HG03066 (cell line): ENCODE measurements around the gene MCM9.
"Not testable (repeated sequence)": the region's sequence is repeated elsewhere in the genome, so short reads cannot be mapped to it uniquely, and the experiment has no call there.

Experiments
- ATAC-seq: cut with Tn5 transposase; IDR thresholded peaks from one replicate; pipeline ENCODE4 v1.9.1; 2021; ENCODE audit warnings: low read depth; ENCODE audit not compliant: unreplicated experiment

Gene MCM9

DNA sequence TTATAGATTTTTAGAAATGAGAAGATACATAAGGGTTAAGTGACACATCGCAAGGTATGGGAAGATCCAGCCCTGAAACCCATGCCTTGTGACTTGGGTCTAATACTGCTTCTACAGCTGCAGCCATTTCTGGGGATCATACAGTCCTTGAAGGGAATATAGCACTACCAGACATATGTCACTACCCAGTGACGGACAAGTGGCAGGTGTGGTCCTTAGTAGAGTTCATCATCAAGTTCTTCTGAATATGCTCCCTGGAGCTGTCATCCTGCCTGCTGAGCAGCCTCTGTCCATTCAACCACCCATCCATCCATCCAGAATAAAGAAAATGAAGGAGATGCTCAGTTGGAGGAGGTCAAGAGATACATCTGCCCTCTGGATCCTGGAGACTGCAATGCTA, 159.6 kb downstream of the MCM9 start:
- ATAC-seq, result no peak

DNA sequence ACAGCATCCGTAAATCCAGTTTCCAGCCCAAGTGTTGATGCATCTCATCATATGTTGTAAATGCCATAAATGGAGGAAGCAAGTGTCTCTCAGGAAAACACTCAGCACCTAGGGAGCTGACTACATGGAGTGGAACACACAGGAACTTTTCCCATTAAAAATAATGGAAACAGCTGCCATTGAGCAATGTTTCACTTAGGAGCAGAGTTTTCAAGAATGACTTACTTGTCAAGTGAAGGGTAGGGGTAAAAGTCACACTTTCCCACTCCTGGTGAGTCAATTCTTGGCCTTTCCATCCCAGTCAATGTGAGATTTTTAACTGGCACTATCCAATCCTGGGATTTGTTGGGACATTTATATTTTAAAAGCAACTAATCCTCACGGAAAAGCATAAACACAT, 160.4 kb downstream of the MCM9 start:
- no peak for ATAC-seq

GRCh38 chr6:118772886-118773285, 162.1 kb downstream of the MCM9 start:
- no peak for ATAC-seq

DNA sequence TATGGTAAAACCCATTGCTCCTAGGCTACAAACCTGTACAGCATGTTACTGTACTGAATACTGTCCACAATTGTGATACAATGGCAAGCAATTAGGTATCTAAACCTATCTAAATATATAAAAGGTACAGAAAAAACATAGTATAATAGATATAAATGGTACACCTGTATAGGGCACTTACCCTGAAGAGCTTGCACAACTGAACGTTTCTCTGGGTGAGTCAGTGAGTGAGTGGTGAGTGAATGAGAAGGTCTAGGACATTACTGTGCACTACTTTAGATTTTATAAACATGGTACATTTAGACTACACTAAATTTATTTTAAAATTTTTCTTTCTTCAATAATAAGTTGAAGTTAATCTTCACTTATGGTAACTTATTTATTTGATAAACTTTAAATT, 163.7 kb downstream of the MCM9 start:
- ATAC-seq, result no peak

DNA sequence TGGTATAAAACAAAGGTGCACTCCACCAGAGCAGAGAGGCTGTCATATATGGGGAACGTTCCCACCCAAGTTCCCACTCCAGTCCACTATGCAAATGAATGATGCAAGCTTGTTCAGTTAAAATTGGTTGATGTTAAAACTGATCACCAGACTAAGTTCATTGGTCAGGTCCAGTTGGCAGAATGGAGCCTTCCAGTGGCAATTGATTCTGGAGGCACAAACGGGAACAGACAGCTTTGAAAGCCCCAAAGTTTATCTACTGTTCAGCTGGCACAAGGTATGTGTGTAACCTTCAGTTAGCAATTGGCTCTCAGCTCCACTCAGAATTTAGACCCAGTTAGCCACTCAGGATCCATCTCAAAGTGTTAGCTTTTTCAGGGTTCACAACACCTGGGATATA, 164.1 kb downstream of the MCM9 start:
- no peak for ATAC-seq

- ATAC-seq, result no peak
Measured at GRCh38 chr6:118770112-118770788, 164.7 kb downstream of the MCM9 start.

- no peak for ATAC-seq
Measured at GRCh38 chr6:118768904-118769325, 166.0 kb downstream of the MCM9 start.

DNA sequence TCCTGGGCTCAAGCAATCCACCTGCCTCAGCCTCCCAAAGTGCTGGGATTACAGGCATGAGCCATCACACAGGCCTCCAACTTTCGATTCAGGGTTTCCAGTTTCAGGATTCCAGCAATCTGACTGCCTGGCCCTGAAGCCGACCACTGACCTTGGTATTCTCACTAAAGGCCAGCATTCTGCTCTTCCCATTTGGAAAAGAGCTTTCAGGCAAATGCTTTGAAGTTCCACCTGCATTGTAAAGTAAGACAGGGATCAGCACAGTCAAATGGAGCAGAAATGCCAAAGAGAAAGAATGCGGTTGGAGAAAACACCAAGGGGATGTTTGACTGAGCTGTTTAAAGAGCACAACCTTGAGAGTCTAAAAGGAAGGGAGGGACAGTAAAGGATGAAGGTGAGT, 166.5 kb downstream of the MCM9 start:
- no peak for ATAC-seq

DNA sequence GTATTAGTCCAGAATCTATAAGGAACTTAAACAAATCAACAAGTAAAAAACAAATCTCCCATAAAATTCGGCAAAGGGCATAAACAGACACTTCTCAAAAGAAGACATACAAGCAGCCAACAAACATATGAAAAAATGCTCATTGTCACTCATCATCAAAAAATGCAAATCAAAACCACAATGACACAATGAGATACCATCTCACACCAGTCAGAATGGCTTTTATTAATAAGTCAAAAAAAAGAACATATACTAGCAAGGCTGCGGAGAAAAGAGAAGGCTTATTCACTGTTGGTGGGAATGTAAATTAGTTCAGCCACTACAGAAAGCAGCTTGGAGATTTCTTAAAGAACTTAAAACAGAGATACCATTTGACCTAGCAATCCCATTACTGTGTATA, 169.6 kb downstream of the MCM9 start:
- ATAC-seq, result not testable (repeated sequence)

- no peak for ATAC-seq
Measured at GRCh38 chr6:118764766-118765165, 170.2 kb downstream of the MCM9 start.
